Heart left ventricle (tissue), 16 donors: ENCODE measurements around the gene SLC39A10. TPM values are rescaled to one million over a fixed set of nuclear protein-coding genes. Genes with fewer than 3 reads are reported as not detected.

ENCODE experiments used
- ATAC-seq, 4 donors: fragments of 200-7000 bp; cut with Tn5 transposase; one replicate each; pipeline ENCODE4 v1.9.1; 2020 to 2022; ENCODE audit warnings: moderate library complexity in 4 of 4, mild to moderate bottlenecking in 3 of 4, moderate number of reproducible peaks in 1 of 4
- DNase-seq, 5 donors: peaks; one replicate each; pipeline ENCODE4 v3.0.0-alpha.2; 2020
- H3K27ac ChIP-seq, 12 donors: fragments of 200-600 bp; sonication (generic) in 4 of 12; one replicate each; pipeline versions ENCODE4 v1.5.0 to v1.8.0; 2016 to 2022; ENCODE audit warnings: mild to moderate bottlenecking in 2 of 12
- H3K27me3 ChIP-seq, 9 donors: fragments of 200-600 bp; sonication (generic) in 2 of 9; one replicate each; pipeline versions ENCODE4 v1.5.1 to v1.8.0; 2016 to 2022; ENCODE audit warnings: mild to moderate bottlenecking in 3 of 9
- H3K36me3 ChIP-seq, 9 donors: fragments of 200-600 bp; sonication (generic) in 2 of 9; one replicate each; pipeline versions ENCODE4 v1.5.0 to v1.8.0; 2018 to 2022; ENCODE audit warnings: mild to moderate bottlenecking in 2 of 9
- H3K4me1 ChIP-seq, 12 donors: fragments of 200-600 bp; sonication (generic) in 4 of 12; one replicate each; pipeline versions ENCODE4 v1.5.0 to v1.8.0; 2016 to 2022; ENCODE audit warnings: mild to moderate bottlenecking in 3 of 12
- H3K4me3 ChIP-seq, 12 donors: fragments of 200-600 bp; sonication (generic) in 4 of 12; one replicate each; pipeline versions ENCODE4 v1.5.0 to v1.8.0; 2017 to 2022; ENCODE audit warnings: mild to moderate bottlenecking in 9 of 12, moderate library complexity in 4 of 12
- H3K9me3 ChIP-seq, 12 donors: fragments of 200-600 bp; sonication (generic) in 4 of 12; one replicate each; pipeline versions ENCODE4 v1.5.0 to v1.8.0; 2016 to 2022; ENCODE audit warnings: mild to moderate bottlenecking in 1 of 12
- CTCF ChIP-seq, 12 donors: fragments of 200-600 bp; sonication (generic) in 4 of 12; IDR thresholded peaks; one replicate each; pipeline versions ENCODE4 v1.5.0 to v1.8.0; 2018 to 2022; ENCODE audit warnings: antibody characterized with exemption in 12 of 12, mild to moderate bottlenecking in 5 of 12
- POLR2A ChIP-seq, 2 donors: fragments of 450-650 bp; IDR thresholded peaks; one replicate each; pipeline ENCODE4 v1.6.1; 2017; ENCODE audit warnings: antibody characterized with exemption in 2 of 2, mild to moderate bottlenecking in 2 of 2, moderate library complexity in 2 of 2
- WGBS, 4 donors: extraction: QIAGEN DNeasy Blood & Tissue Kit in 2 of 4; methylation state at CpG; one replicate each; pipeline versions ENCODE4 v1.1.5 to v1.1.7; 2013 to 2018; 5-methylcytosine and 5-hydroxymethylcytosine counted together
- intact Hi-C, 10 donors: fragments of 100-400 bp; cut with DNase I; formaldehyde crosslinking; loops; one replicate each; pipeline versions ENCODE4 v1.11.1 to v1.14.2; 2022
- polyA plus RNA-seq, 2 donors: library from polyadenylated mRNA; stranded (reverse); fragments of 200-250 nt; gene quantifications; one replicate each; pipeline ENCODE4 v1.2.3, GENCODE V29; 2013
- total RNA-seq, 9 donors: library from RNA; depleted of rRNA in 2 of 9; stranded (reverse); fragments of >200 nt in 2 of 9; fragmentation: NEBNext Ultra II Directional in 3 of 9; extraction: Animal tissue kit (Norgen Biotek cat#: 25700) in 3 of 9; gene quantifications; one replicate each; pipeline versions ENCODE4 v1.1.0 to v1.2.4, GENCODE V29; 2016 to 2023
- donor health status: ischemic (EF 13 %, LVEDD 7.1; RV severe dilation, severe dysfunction).
- donor health status: healthy with polysubstance abuse.
- donor health status: DM: no; HTN: yes; CAD: no.
- donor health status: DM: no; HTN: no; CAD: no.
- donor health status: ischemic (EF 25% LVEDD 6.9; RV normal size, moderate dysfunction).
- donor health status: ischemic (EF 25% LVEDD 5.7; RV mildly dilated, moderate dysfunction).
- donor health status: healthy.
- donor health status: DM: yes; HTN: yes; CAD: no.
- donor health status: ischemic (EF 35%, LVEDD 5.7; RV mildly dilated, moderate dysfunction).
- donor health status: nonischemic (EF 11% LVEDD 7.7; RV severe dilation, severe dysfunction).
- donor health status: DM: yes; HTN: yes; CAD: no.
- donor health status: PGD.
- donor health status: ischemic (EF 29% LVEDD 5.4; RV normal size, mild dysfunction).
- donor health status: nonischemic (EF 23%, LVEDD 6.1; RV moderate dilation, normal function).

SLC39A10 gene
- total and polyA plus RNA-seq, 11 donors, result 3.1 to 18.2 (median 9.2) TPM

DNA sequence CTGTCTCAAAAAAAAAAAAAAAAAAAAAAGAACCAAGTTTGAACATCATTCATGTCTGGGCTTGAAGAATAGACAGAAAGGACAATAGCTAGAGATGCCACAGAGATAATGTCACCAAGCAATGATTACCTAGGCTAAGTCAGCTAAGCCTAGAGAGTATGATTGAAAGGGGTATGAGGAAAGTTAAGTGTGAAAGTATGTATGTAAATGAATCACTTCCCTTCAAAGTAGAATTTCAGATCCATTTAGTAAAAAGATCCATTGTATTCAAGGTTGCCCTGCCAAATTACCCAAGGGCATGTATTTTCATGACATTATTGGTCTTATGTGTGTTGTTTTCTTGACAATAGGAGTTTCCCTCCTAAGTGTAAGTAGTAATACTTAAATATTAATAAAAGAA lies 34.1 kb upstream of the SLC39A10 start:
- H3K9me3 ChIP-seq, result no peaks in the 10 kb centered on the region
- DNase-seq (no peak), ATAC-seq (no peak)
- H3K27ac ChIP-seq, result no peak overlapping the region
- H3K4me3 ChIP-seq, result no peak overlapping the region
- TF ChIP-seq CTCF (IDR thresholded peaks at IDR 0.05) (no peak), POLR2A (IDR thresholded peaks at IDR 0.05) (no peak)
- no peaks in the 10 kb centered on the region for H3K27me3 ChIP-seq
- H3K36me3 ChIP-seq, result no peaks in the 10 kb centered on the region
- intact Hi-C loops, result no loop called here
- H3K4me1 ChIP-seq, result no peaks in the 10 kb centered on the region

GRCh38 chr2:195626507-195626906 lies 30.5 kb upstream of the SLC39A10 start:
- Histone ChIP-seq H3K27me3 (no peaks in the 10 kb centered on the region), H3K36me3 (no peaks in the 10 kb centered on the region), H3K4me3 (no peak overlapping the region), H3K9me3 (no peaks in the 10 kb centered on the region), H3K27ac (no peak overlapping the region), H3K4me1 (no peaks in the 10 kb centered on the region)
- 84 to 91% (median 86%) methylated on average over 2 of the region's 2 CpGs for WGBS, 4 donors
- intact Hi-C loops, result no loop called here
- ATAC-seq (no peak), DNase-seq (no peak)
- no peak for TF ChIP-seq POLR2A (IDR thresholded peaks at IDR 0.05)
- TF ChIP-seq CTCF (IDR thresholded peaks at IDR 0.05), result no peak

DNA sequence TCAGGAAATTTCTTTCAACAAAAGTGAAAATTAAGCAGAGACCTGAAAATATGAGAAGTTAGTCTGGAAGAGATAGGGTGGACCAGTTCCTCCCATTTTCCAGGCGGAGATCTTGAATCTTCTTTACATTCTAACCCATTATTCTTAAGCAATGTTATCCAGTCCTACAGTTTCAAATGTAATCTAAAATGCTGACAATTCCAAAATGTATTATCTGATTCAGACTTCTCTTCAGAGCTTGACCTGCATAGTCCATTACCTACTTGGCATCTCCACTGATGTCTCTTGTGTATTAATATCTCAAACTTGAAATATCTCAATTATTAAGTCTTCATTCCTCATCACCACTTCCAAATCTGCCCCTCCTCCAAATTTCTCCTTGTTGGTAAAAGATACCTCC lies 28.4 kb upstream of the SLC39A10 start:
- H3K4me1 ChIP-seq, result peaks cover 0 to 11% (median 0%) of the 10 kb centered on the region in 12 donors
- TF ChIP-seq CTCF (IDR thresholded peaks at IDR 0.05), result no peak
- TF ChIP-seq POLR2A (IDR thresholded peaks at IDR 0.05), result no peak
- intact Hi-C loops, result no loop called here
- H3K36me3 ChIP-seq, result no peaks in the 10 kb centered on the region
- DNase-seq (no peak), ATAC-seq (no peak)
- H3K27me3 ChIP-seq, result no peaks in the 10 kb centered on the region
- no peak overlapping the region for H3K4me3 ChIP-seq
- H3K9me3 ChIP-seq, result no peaks in the 10 kb centered on the region
- WGBS, 4 donors, result 95 to 96% (median 96%) methylated on average over 1 of the region's 1 CpG
- H3K27ac ChIP-seq, result no peak overlapping the region

DNA sequence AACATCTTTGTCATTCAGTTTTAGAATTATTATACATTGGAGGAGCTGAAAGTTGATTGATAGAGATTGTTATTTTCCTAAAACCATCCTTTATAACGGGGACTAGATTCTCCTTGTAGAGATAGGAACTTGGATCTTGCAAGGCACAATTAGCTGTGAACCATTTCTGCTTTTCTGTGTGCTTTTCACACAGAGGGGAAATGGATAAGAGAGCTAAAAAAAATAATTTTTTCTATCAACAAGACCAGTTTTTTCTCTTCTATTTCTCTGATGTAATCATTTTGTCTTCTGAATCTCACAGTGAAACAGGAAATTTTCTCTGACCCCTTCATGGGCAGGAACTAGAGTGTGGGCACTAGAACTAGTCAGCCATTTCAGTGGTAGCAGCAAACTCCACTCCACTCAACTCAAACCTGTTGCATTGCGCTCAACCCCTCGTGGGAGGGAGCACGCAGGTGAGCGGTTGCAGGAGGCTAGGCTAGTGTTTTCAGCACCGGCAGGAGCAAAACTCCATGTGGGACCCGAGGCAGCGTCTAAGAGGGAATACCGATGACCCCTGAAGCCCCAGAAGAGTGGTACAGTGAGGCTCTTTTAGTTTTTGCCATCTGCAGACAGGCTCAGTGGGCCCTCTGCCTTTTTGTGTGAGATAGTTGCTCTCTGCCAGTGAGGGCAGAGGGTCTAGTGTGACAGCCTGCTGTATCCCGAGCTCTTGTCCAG lies 24.0 kb upstream of the SLC39A10 start:
- DNase-seq, result no peak
- Histone ChIP-seq H3K9me3 (no peaks in the 10 kb centered on the region), H3K4me3 (no peak overlapping the region), H3K27me3 (no peaks in the 10 kb centered on the region), H3K36me3 (no peaks in the 10 kb centered on the region), H3K27ac (peak overlapping the region in 1 of 12 donors; percentile 69), H3K4me1 (peaks cover 0 to 11% (median 0%) of the 10 kb centered on the region in 12 donors)
- no peak for ATAC-seq
- TF ChIP-seq POLR2A (IDR thresholded peaks at IDR 0.05) (no peak), CTCF (IDR thresholded peaks at IDR 0.05) (no peak)
- 89 to 94% (median 92%) methylated on average over 10 of the region's 10 CpGs for WGBS, 4 donors
- intact Hi-C loops, result no loop called here
